Activated naive CD4-positive, alpha-beta T cell treated with anti-CD3 and anti-CD28 coated beads, Interleukin-2, amount 50 U/mL, for 16 hours (primary cell): Measurements from ENCODE around the gene CPSF7.
"Not testable (repeated sequence)": the region's sequence is repeated elsewhere in the genome, so short reads cannot be mapped to it uniquely, and the experiment has no call there.

Experiments
- DNase-seq: peaks from one replicate; pipeline ENCODE4 v3.0.0-alpha.2; 2020

The CPSF7 gene, protein sequence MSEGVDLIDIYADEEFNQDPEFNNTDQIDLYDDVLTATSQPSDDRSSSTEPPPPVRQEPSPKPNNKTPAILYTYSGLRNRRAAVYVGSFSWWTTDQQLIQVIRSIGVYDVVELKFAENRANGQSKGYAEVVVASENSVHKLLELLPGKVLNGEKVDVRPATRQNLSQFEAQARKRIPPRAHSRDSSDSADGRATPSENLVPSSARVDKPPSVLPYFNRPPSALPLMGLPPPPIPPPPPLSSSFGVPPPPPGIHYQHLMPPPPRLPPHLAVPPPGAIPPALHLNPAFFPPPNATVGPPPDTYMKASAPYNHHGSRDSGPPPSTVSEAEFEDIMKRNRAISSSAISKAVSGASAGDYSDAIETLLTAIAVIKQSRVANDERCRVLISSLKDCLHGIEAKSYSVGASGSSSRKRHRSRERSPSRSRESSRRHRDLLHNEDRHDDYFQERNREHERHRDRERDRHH

DNA sequence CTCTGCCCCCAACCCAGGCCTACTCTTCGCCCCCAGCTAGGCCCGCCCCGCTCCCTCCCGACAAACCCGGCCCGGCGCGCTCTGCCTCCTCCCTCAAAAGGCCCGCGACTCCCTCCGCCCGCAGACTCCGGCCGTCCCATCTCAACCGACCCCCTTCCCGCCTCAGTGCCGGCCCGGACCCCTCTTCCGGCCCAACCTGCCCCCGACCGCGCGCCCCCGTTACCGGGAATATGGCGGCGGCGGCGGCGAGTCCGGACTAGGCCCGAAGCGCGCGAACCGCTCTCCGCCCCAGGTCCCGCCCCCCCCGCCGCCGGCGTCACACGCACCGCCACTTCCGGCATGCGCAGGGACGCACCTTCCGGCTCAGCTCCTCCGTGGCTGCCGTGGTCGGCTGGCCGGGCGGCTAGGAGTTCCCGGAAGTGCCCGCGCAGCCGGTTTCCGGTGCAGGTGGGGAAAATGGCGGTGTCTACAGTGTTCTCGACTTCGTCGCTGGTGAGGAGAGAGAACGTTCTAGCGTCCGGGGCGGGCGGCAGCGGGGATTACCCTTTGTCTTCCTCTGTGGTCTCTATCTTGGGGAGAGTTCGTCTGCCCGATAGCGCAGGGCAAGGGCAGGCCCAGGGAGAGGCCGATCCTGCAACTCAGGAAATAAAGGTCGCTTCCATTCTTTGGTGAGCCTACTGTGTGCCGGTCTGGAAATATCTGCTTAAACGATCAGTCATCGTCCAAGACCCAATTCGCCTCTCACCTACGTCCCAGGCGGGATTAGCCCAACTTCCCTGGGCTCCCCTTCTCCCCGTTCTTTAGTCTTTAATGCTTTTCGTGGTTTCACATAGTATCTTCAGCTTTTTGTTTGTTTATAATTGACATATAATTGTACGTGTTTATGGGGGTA is at the start of gene CPSF7, which contains the start of gene SDHAF2:
CPSF7 (minus strand) TSS at position 285 of the 892 bp plus-strand sequence. CDS start 740 bp downstream, outside the sequence.
SDHAF2 (plus strand) TSS at position 434 of the 892 bp plus-strand sequence; CDS start at position 457, 23 bp downstream.
- DNase-seq, result peak; percentile 99

DNA sequence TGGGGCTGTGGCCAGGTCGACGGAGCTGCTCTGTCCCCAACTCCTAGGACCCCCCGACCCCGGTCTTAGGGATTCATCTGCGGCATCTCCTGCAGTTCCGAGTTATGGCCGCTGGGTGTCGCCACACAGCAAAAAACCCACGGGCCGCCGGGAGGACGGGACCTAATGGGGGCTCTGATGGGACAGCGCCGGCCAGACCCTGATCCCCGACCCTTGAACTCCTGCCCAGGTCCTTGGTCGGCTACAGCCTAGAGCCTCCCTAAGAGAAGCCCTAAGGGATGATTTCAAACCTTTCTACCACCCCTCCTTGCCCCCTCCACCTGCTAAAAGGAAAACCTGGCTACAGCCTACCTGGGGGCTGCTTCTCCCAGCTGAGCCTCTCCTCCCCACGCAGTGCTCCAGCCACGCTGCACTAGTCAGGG is 48.0 kb upstream of the CPSF7 start:
- peak; percentile 57 for DNase-seq

DNA sequence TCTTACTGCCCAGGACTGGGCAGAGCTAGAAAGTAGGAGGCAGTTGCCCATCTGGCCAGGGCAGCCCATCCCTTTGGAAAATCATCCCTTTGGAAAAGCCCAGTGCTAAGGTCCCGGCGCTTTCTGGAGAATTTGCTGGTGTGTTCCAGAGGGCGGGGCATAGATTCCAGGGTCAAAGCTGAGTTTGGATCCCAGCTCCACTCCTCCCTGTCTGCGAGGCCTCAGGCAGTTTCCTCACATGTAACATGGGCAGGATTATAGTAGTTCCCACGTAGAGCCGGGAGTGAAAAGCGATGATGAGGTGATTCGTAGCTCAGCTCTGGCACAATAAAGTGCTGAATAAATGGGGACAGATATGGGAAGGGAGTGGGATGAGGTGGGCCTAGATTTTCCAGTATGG is 47.4 kb upstream of the CPSF7 start:
- no peak for DNase-seq

DNA sequence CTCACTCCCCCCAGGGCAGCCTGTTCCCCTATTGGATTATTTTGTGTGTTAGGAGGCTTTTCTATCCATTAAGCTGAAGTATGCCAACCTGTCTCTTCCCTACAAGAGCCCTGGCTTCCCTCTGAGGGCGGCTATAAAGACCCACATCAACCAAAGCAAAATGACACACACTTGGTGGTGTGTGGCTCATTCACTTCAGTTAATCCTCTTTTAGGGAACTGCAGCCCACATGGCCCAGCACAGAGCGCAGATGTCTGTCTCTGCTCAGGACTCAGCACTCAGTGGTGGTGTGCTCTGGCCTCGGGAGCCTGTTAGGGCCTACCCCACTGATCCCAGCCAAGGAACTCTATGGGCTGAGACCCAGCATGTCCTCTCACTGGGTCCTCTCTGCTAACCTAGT is 46.6 kb upstream of the CPSF7 start:
- DNase-seq, result no peak

DNA sequence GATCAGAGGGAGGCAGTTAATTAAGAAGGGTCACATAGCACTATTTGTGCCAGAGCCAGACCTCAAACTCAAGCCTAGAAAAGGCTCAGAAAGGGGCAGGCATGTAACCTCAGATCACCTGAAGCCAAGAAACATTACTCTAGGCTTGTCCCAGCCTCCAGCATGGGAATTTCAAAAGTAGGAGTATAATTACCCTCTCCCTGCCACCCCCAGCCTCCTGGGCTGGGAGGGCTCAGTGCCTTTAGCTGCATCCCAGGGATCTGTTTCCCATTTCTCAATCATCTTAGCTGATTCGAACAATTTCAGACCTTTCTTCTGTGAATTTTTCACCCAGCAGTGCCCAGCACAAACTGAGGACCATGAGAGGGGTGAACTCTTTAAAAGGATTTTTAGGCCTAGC is 45.7 kb upstream of the CPSF7 start:
- DNase-seq, result no peak

DNA sequence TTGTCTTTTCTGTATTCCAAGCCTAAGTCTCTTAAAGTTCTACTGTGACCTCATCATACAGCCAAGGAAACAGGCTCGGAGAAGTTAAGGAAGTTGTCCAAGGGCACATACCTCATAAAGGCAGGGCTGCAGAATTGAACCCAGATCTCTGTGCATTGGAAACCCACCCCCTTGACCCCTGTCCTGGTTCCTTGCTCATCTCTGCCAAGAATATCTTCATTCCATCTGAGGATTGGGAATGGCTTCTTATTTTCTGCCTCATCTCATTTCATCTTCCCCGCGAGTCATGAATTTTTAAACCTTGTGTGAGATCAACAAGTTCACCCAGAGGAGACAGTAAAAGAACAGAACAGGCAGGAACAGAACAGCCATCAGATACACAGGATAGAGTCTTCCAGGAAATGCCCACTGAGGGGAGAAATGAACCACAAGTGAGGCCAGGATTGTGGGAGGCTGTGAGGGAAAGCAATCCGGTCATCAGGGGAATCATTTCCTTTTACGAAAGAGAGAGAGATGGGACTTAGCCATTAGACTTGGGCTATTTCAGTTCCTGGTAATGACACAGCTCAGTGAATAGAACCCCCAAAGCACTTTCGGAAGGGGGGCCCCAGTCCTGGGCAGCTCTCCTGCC is 44.4 kb upstream of the CPSF7 start:
- DNase-seq, result no peak

DNA sequence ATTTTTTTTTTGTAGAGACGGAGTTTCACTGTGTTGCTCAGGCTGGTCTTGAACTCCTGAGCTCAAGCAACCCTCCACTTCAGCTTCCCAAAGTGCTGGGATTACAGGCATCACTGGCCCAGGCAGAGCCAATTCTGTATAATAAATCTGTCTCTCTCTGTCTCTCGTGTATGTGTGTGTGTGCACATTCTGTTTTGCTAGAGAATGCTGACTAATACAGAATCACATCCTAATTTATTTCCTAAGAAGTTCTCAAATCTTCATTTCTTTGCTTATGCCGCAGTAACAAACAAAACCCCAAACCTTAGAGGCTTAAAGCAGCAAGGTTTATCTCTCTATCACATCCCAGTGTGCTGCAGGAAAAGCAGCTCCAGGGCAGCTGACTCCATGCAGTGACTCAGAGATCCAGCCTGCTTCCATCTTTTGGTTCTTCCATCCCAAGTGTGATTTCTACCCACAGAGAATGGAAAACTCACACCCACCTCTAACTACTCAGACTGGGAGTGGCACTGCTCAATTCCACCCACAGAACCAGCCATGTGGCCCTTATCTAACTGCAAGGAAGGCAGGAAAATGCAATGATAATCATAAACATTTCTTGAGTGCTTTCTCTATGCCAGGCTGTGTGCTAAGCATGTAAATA is 43.7 kb upstream of the CPSF7 start:
- DNase-seq, result no peak

DNA sequence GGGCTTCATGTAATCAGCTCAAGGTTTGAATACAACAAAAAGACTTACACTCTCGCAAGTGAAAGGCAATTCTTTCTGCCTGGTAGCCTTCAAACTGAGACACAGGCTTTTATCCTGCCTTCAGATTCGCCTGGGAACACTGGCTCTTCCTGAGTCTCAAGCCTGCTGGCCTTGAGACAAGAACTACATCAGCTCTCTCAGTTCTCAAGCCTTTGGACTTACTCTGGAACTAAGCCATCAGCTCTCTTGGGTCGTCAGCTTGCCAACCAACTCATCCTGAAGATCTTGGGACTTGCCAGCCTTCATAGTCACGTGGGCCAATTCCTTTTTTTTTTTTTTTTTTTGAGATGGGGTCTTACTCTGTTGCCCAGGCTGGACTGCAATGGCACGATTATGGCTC is 43.1 kb upstream of the CPSF7 start:
- DNase-seq, result no peak

DNA sequence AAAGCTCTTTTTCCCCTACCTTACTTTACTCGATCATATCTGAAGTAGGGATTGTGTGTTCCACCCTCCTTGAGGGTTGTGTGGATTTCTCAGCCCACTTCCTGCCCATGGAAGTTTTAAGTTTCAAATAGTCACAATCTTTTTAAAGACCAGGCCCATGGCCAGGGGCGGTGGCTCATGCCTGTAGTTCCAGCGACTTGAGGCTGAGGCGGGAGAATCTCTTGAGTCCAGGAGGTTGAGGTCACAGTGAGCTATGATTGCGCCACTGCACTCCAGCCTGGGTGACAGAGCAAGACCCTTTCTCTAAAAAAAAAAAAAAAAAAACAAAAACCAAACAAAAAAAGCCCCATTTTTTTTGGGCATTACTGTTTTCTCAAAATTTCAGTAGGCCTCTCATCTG is 42.5 kb upstream of the CPSF7 start:
- no peak for DNase-seq

DNA sequence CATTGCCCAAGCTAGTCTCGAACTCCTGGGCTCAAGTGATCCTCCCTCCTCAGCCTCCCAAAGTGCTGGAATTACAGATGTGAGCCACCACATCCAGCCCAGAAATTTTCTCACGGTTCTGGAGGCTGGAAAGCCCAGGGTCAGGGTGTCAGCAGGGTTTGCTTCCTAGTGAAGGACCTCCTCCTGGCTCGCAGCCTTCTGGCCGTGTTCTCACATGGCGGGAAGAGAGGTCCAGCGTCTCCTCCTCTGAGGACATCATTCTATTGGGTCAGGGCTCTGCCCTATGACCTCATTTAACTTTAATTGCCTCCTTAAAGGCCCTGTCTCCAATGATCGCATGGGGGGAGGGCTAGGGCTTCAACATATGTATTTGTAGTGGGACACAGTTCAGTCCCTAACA is 38.2 kb upstream of the CPSF7 start:
- no peak for DNase-seq

DNA sequence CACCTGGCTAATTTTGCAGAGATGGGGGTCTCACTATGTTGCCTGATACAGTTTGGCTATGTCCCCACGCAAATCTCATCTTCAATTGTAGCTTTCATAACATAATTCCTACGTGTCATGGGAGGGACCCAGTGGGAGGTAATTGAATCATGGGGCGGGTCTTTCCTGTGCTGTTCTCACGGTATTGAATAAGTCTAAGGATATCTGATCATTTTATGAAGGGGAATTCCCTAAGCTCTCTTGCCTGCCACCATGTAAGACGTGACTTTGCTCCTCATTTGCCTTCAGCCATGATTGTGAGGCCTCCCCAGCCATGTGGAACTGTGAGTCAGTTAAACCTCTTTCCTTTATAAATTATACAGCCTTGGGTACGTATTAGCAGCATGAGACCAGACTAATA is 37.8 kb upstream of the CPSF7 start:
- not testable (repeated sequence) for DNase-seq

DNA sequence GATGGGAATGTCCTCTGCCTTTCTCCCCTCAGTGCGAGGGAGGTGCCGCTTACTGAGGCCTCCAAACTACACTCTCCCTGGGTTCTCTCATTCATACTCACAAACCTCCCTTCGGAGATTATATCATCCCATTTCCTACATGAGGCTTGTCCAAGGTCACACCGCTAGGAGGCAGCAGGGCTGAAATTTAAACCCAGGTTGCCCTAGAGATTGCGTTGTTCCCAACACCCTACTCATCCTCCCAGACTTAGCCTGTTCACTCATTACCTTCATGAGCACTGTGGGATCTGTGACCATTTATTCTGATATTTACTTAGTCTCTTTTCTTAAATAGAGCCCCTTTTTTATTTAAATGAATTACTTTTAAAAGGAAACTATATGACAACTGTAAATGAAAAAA is 31.2 kb upstream of the CPSF7 start:
- no peak for DNase-seq

DNA sequence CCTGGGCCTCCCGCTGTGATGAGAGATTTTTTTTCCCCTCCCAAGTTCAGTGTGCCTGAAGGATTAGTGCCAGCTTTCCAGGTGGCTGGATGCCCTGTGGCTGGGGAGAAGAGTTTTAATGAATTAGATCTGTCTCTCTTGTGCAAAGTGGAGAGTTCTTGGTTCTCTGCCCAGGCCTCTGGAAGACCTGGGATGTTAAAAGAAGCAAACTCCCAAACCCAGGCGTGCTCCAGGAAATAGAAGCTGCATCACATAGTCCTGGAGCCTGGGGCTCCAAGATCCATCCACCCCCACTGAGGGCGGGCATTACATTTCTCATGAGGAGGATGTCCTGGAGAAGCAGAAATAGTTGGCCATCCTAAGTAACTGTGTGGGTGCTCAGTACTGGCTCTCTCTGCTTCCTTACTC is 30.7 kb upstream of the CPSF7 start:
- no peak for DNase-seq

DNA sequence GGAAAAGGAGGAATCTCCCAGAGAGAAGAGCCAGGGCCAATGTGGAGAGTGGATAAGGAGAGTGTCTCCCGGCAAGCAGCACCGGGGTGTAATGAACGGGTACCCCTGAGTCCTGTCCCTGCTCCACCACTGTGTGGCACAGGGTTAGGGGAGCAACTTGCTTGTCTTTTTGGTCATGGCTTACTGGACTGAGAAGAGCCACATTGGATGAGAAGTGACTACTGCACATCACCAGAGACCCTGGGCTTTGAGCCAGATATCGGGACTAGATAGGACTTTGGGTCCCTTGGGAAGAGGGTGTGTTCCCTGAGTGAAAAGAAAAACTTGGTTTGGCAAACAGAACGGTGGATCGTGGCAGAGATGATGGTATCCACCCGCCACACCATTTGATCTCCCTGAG is 24.7 kb upstream of the CPSF7 start:
- no peak for DNase-seq

DNA sequence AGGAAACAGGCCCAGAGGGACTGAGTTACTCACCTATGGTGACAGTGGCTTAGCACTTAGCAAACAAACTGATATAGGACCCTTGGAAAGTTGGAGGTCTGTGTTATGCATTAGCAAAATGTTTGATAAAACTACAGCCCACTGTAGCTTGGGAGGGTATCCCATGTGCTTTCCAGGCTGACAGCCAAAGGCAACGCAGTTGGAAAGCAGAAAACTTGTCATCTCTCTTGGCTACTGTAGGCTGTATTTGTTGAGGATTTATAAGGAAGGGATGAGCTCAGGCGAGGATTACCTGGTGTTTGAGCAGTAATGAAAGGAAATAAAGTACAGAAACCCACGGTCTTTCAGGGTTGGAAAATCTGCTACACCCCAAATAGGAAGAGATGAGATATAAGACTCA is 23.9 kb upstream of the CPSF7 start:
- no peak for DNase-seq

DNA sequence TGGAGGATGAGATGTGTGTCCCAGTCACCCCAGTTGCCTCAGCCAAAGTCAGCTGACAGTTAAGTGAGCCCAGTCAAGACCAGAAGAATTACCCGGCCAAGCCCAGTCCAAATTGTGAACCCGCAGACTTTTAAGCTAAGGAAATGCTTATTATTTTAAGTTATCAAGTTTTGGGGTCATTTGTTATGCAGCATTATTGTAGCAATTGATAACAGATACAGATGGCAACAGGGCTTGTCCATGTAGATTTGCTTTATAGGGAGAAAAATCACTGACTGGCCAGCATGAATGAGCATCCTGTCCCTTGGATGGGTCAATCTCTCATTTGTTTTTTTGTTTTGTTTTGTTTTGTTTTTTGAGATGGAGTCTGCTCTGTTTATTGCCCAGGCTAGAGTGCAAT is 23.1 kb upstream of the CPSF7 start:
- no peak for DNase-seq

DNA sequence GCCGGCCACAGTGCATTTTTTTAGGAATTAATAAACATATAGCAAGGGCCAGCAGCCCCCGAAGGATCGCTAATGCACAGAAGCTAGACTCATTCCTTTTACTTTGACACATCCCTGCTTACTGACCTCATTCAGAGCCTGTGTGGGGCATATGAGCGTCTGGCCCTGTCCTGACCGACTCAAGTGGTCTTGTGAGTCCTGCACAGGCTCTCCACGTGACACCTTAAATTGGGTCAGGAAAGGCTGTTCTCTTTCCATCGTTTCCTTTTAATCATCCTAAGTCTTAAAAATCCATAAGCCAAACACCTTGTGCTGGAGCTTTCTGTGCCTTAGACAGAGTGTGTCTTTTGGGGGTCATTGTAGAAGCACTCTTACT is 18.8 kb upstream of the CPSF7 start:
- no peak for DNase-seq

DNA sequence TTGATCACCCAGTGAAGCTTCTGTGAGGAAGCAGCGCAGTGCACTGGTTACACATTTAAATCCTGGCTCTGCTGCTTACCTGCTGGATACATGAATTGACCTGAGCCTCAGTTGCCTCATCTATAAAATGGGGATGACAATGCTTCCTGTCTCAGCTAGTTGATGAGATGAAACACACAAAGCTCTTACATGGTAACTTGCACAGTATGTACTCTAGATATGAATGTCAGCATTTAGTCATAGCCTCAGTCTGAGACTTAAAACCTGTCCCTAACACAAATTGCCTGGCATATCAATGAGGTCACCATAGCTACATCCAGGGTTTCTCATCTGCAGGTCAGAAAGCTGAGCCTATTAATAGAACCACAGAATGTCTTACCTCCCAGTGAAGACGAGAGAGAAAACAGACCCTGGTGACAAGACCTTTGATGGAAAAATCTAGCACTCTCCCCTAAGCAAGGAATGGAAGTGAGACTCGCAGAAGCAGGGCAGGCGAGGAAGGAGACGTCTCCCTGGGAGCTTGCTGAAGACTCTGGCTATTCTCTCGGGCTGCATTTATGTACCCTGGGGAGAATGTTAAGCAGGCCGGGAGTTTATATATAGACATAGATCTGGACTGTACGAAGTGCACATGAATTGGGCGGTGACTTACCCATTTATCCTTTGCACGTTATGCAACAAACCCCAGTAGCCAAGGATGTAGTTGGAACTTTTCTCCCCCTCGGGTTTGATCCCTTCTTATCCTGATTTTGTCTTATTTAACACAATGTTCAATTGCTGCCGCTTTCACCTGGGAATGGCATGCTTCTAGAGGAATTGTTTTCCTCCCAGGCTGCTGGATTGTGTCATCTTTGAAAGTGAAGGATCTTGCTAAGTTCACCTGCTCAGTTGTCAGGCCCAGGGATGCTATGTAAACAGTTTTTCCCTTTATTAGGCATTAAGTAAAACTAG is 18.1 kb upstream of the CPSF7 start:
- no peak for DNase-seq

DNA sequence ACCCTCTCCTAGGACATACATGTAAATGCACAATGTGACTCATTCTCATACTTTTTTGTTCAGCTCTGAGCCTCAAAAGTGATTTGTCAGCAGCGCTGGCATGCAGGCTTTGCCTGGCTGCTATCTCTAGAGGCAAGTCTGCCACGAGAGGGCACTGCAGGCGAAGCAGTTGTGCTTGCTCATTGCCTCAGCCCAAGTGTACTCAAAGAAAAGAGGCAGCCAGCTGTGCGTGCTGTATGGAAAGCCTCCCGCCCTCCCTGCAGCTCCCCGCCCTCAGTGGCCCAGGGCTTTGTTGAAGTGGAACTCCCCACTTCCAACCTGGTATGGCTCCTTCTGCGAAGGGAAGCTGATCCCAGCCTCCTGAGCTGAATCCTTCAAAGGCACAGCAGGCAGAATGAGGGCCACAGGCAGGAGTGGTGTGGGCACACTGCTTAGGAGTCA is 16.5 kb upstream of the CPSF7 start:
- peak; percentile 85 for DNase-seq

DNA sequence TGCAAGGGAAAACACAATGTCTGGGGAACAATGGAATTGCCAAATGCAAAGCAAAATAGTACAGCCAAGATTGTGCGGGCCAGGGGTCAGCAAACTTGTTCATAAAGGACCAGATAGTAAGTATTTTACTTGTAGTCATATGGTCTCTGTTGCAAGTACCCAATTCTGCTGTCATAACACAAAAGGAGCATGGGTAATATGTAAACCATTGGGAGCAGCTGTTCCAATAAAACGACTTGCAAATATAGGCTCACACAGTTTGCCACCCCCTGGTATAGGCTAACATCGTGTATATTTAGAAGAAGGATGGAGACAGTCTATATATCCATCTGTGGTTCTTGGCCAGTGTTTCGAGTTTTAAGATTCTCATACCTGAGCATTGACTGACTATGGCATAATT is 15.7 kb upstream of the CPSF7 start:
- DNase-seq, result no peak

DNA sequence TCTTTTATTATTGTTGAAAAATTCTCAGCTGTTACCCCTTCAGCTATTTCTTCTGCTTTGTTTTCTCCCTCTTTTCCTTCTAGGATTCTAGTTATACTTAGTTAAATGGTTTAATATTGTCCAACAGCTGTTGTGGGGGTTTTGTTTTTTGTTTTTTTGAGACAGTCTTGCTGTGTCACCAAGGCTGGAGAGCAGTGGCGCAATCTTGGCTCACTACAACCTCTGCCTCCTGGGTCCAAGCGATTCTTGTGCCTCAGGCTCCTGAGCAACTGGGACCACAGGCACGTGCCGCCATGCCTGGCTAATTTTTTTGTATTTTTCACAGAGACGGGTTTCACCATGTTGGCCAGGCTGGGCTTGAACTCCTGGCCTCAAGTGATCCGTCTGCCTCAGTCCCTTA is 12.8 kb upstream of the CPSF7 start:
- DNase-seq, result no peak

DNA sequence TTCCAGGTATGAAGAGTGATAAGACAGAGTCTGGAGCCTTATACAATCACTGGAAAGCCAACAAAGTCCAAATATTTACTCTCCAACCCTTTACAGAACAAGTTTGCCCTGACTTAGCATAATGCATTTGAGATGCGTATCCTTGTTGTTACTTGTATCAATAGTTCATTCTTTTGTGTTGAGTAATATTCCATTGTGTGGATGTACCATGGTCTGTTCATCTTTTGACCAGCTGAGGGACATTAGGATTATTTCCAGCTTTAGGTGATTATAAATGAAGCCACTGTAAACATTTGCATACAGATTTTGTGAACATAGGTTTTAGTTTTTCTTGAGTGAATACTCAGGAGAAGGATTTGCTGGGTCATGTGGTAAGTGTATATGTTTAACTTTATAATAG is 9.8 kb upstream of the CPSF7 start:
- no peak for DNase-seq
